Measurements from ENCODE around the gene ATOX1. TPM values are rescaled to one million over a fixed set of nuclear protein-coding genes. Genes with fewer than 3 reads are reported as not detected.
A peak's percentile ranks its signal among the peaks of the same experiment; 100 is the strongest.

The ATOX1 gene
- total and polyA plus RNA-seq, 2 of the 8 experiments (the other 6 are each of a cell fraction or from before 2014, with no cell fraction given): 79.9 to 232 TPM

DNA sequence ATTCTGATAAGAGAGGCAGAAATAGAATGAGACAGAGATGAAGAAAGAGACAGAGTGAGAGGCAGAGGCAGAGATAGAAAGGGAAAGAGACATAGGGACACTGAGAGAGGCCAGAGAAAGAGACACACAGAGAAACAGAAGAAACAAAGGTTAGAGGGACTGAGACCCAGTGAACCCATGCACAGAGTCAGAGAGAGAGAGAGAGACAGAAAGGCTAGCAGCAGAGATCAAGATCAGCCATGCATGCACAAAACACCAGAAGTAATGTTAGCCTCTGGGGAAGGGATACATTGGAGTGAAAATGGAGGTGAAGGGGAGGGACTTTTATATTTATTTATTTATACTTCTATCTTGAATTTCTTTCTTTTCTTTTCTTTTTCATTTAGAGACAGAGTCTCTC, 57.6 kb downstream of the ATOX1 start:
- H3K4me1 ChIP-seq (replicated peaks in 1 of 4; ENCODE audit: control insufficient read depth in 3 of 4, insufficient read depth in 4 of 4, low read length in 3 of 4): peaks cover 3 to 14% (median 6%) of the 10 kb centered on the region in 4 experiments
- no peak overlapping the region for H2AFZ ChIP-seq (ENCODE audit: low read length)
- H3K56ac ChIP-seq (replicated peaks; ENCODE audit: insufficient read length, low read depth, low read length): no peak overlapping the region
- H3K18ac ChIP-seq (ENCODE audit: extremely low read depth, low read length): no peak overlapping the region
- H2BK120ac ChIP-seq (replicated peaks; ENCODE audit: low read depth, low read length): no peak overlapping the region
- H4K91ac ChIP-seq (replicated peaks; ENCODE audit: insufficient read length, low read length): no peak overlapping the region
- no peak overlapping the region for H3K27ac ChIP-seq (ENCODE audit: low read depth, low read length)
- H4K5ac ChIP-seq (ENCODE audit: insufficient read length, low read depth, low read length): no peak overlapping the region
- H2AK5ac ChIP-seq (ENCODE audit: low read depth, low read length): no peak overlapping the region
- H3K23me2 ChIP-seq (ENCODE audit: low read depth, low read length): no peaks in the 10 kb centered on the region
- FAIRE-seq (no peak), DNase-seq (ENCODE audit: low read depth in 1 of 2, low spot score in 2 of 2) (no peak)
- H4K8ac ChIP-seq (ENCODE audit: extremely low read depth, insufficient read depth, low read length): no peak overlapping the region
- H3K27me3 ChIP-seq (replicated peaks in 1 of 4; ENCODE audit: control insufficient read depth in 3 of 4, extremely low read depth in 1 of 4, insufficient read depth in 3 of 4, low read length in 3 of 4): no peaks in the 10 kb centered on the region
- H3K9me3 ChIP-seq (ENCODE audit: insufficient read depth in 2 of 2, low read depth in 1 of 2, low read length in 1 of 2): no peaks in the 10 kb centered on the region
- peak overlapping the region; percentile 29; the same call in 1 of the 2 replicates for H2BK20ac ChIP-seq (ENCODE audit: low read length)
- no peak overlapping the region for H3K14ac ChIP-seq (ENCODE audit: insufficient read length)
- ChIA-PET POLR2A (ENCODE audit: partially characterized antibody) (no interaction called here), CTCF (ENCODE audit: partially characterized antibody) (interaction anchor here (1.0 to 7.9 kb wide), 3 partner anchors 18 to 49 kb away, joined by 3 to 53 read pairs (median 12); no protein-coding TSS in a partner anchor)
- no peak overlapping the region for H3K4me3 ChIP-seq (ENCODE audit: extremely low read depth in 1 of 4, insufficient read depth in 2 of 4, low read depth in 3 of 4, low read length in 4 of 4)
- no peak overlapping the region for H2BK15ac ChIP-seq (ENCODE audit: low read length)
- no peaks in the 10 kb centered on the region for H3K36me3 ChIP-seq (ENCODE audit: control insufficient read depth in 2 of 4, insufficient read depth in 4 of 4, low read length in 3 of 4)
- H3K4ac ChIP-seq (replicated peaks; ENCODE audit: insufficient read length, low read depth, low read length): peak overlapping the region; percentile 40
- H3K79me1 ChIP-seq (ENCODE audit: low read depth, low read length): no peaks in the 10 kb centered on the region
- H3K4me2 ChIP-seq (ENCODE audit: insufficient read depth in 1 of 2, low read depth in 2 of 2, low read length in 2 of 2): no peak overlapping the region
- no peak overlapping the region for H3K9ac ChIP-seq (replicated peaks in 1 of 4; ENCODE audit: extremely low read depth in 1 of 4, low read depth in 3 of 4, low read length in 3 of 4)
- H3K23ac ChIP-seq (ENCODE audit: insufficient read length): no peak overlapping the region
- no peak overlapping the region for H2BK5ac ChIP-seq (ENCODE audit: low read depth, low read length)
- no peaks in the 10 kb centered on the region for H3K79me2 ChIP-seq (ENCODE audit: control insufficient read depth in 1 of 2, insufficient read depth in 2 of 2, low read length in 2 of 2)
- no peaks in the 10 kb centered on the region for H4K20me1 ChIP-seq (replicated peaks in 1 of 2; ENCODE audit: control insufficient read depth in 1 of 2, insufficient read depth in 2 of 2, low read length in 2 of 2)
- TF ChIP-seq RXRA (IDR thresholded peaks at IDR 0.05; ENCODE audit: insufficient read depth, low read depth, low read length): no peak
- TF ChIP-seq KDM1A (IDR thresholded peaks at IDR 0.05; ENCODE audit: borderline replicate concordance, low read length): no peak
- no peak for TF ChIP-seq CHD2 (IDR thresholded peaks at IDR 0.05; ENCODE audit: low read length)
- no peak for TF ChIP-seq CBX8 (IDR thresholded peaks at IDR 0.05; ENCODE audit: borderline replicate concordance, low read depth, low read length)
- TF ChIP-seq, protein P1, sequence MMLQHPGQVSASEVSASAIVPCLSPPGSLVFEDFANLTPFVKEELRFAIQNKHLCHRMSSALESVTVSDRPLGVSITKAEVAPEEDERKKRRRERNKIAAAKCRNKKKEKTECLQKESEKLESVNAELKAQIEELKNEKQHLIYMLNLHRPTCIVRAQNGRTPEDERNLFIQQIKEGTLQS (IDR thresholded peaks at IDR 0.05; ENCODE audit: insufficient read depth, low read depth, low read length): no peak
- TF ChIP-seq TBP (IDR thresholded peaks at IDR 0.05; ENCODE audit: low read depth, low read length): no peak
- TF ChIP-seq TEAD4 (IDR thresholded peaks at IDR 0.05; ENCODE audit: low read depth, low read length): no peak
- TF ChIP-seq PHF8 (conservative IDR thresholded peaks at IDR 0.05; ENCODE audit: low read depth, low read length): no peak
- H2BK12ac ChIP-seq (ENCODE audit: low read depth, low read length): no peak overlapping the region

All from H1 (cell line).